SH-SY5Y (cell line): ENCODE measurements around the gene TTC38.

Experiments
- GATA2 ChIP-seq: IDR thresholded peaks from 2 replicates; pipeline ENCODE4 v1.6.1; 2011; ENCODE audit warnings: mild to moderate bottlenecking, low read depth, low read length
- GATA3 ChIP-seq: IDR thresholded peaks from 2 replicates; pipeline ENCODE4 v1.6.1; 2011; ENCODE audit warnings: low read depth, mild to moderate bottlenecking, low read length, moderate library complexity

The TTC38 gene

DNA sequence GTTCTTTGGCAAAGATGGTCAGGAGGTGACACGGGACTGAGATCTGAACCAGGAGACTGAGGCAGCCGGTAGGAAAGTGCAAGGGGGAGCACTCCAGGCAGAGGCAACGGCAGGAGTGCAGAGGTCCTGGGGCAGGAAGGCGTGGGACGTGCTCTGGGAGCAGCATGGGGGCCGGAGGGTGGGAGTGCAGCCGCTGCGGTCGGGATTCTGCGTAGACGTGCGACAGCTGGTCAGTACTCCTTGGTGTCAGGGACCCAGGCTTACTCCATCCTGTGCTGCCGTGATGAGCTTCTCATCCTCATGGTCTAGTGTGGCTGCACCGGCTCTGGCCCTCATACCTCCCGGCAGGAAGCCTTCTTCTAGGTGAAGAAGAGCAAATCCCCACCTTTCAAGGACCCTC, 50.8 kb downstream of the TTC38 start:
- TF ChIP-seq GATA3 (no peak), GATA2 (no peak)

- no peak for TF ChIP-seq GATA3
- no peak for TF ChIP-seq GATA2
These were observed 51.5 kb downstream of the TTC38 start for GRCh38 chr22:46319319-46319718.

- TF ChIP-seq GATA3 (no peak), GATA2 (no peak)
These were observed 52.4 kb downstream of the TTC38 start for GRCh38 chr22:46320166-46320710.

DNA sequence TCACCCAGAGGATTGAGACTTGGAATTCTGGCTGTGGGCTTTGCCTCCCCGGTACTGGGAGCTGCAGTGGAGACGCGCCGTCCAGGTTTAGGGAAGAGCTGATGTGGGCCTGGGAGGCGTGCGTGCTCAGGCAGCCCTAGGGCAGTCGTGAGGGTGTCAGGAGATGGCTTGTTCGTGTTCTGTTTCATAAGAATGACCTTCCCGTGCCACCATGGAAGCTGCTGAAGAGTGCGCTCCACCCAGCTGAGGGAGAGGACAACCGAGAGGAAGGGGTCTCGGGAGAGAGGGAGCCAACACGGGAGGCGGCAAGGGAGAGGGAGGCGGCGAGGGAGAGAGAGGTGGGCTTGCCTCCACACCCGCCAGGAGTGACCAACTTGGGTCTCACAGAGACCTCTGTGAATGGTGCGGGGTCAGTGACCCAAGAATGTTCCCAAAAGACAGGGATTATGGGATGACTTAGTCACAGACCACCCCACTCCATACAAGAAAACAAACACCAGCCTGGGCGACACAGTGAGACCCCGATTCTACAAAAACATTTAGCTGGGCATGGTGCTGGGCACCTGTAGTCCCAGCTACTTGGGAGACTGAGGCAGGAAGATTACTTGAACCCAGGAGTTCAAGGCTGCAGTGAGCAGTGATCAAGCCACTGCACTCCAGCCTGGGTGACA, 53.0 kb downstream of the TTC38 start:
- TF ChIP-seq GATA3: no peak
- no peak for TF ChIP-seq GATA2

GRCh38 chr22:46322711-46323110, 54.9 kb downstream of the TTC38 start:
- no peak for TF ChIP-seq GATA2
- TF ChIP-seq GATA3: no peak

DNA sequence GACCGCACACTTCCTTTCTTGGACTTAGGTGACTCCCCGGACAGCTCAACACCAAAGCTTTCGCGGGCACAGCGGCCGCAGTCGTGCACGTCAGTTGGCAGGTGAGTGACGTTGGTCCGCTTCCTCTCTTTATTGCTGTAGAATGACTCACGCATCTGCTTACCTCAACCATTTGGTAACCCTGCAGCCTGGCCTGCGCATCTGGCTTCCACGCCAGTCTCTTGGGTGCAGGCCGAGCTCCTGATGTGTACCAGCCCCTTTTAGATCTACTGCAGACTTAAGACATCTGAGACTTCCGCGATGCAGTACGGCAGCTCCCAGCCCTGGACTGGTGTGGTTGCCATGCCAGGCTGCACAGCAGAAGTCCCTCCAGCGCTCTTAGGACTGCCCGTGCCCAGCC, 55.4 kb downstream of the TTC38 start:
- TF ChIP-seq GATA3 (no peak), GATA2 (no peak)

- TF ChIP-seq GATA3 (no peak), GATA2 (no peak)
These were observed 58.4 kb downstream of the TTC38 start for GRCh38 chr22:46326066-46326680.

DNA sequence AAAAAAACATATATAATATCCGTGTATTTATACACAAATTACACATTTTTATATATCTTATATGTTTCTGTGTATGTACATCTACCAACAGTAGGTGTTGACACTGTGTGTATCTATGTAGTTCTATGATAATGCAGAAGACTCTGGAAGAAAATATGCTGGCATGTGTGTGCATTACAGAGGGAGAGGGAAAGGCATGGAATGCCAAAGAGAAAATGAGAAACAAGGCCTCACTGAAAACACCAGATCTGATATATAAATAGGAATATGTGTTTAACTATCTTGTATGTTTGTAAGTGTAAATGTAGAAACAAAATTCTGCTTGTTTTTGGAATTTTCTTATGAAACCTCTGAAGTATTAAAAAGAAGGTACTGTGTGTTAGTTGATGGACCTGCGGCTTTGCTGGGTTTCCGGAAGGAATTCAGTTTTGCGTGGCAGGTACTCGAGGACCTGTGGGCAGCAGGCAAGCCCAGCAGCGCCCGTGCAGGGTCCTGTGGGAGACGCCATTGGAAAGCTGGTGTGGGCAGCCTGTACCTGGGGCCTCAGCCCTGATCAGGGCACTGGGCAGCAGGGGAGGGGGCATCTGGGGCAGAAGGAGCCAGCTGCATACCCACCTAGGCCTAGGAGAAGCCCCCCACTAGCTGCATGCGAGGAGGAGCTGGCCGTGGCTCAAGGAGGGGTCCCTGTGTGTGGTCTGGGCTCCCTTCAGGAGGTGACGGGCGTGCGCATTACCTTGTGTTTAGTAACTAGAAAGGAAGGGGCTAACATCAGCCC, 60.1 kb downstream of the TTC38 start:
- TF ChIP-seq GATA3: no peak
- no peak for TF ChIP-seq GATA2

DNA sequence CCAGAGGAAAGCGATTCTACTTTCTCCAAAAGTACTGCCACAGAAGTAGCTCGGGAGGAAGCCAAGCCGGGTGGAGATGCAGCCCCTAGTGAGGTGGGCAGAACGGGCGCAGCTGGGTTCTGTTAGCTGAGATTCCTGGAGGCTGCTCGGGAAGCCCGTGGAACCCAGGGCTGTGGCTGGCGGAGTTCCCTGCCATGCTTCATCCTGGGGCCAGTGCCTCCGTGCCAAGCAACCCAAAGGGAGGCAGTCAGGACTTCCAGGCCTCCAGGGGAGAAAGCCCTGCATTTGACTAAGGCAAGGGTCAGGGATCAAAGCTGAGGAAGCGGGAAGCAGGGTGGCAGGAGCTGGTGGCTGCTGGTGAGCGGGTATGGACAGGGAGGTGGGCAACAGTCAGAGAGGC, 61.0 kb downstream of the TTC38 start:
- TF ChIP-seq GATA2 (no peak), GATA3 (no peak)

- TF ChIP-seq GATA2 (no peak), GATA3 (no peak)
These were observed 61.8 kb downstream of the TTC38 start for GRCh38 chr22:46329616-46330015.

DNA sequence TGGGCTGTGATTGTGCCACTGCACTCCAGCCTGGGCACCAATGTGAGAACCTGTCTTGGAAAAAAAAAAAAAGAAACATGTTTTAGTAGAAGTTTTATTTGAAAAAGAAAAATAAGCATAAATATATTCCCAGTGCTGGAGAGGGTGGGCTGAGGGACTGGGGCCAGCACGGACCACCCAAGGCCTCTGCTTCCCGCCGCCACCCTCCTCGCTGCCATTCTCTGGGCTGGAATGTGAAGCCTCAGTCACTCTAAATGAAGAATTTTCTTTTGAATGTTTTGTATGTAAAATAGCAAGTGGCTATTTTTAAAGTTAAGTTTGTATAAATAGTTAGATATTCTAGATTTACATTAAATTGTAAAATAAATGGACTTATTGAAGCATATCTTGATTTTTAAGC, 62.6 kb downstream of the TTC38 start:
- no peak for TF ChIP-seq GATA2
- TF ChIP-seq GATA3: no peak

- TF ChIP-seq GATA3 (no peak), GATA2 (no peak)
These were observed 63.7 kb downstream of the TTC38 start for GRCh38 chr22:46331496-46331895.

DNA sequence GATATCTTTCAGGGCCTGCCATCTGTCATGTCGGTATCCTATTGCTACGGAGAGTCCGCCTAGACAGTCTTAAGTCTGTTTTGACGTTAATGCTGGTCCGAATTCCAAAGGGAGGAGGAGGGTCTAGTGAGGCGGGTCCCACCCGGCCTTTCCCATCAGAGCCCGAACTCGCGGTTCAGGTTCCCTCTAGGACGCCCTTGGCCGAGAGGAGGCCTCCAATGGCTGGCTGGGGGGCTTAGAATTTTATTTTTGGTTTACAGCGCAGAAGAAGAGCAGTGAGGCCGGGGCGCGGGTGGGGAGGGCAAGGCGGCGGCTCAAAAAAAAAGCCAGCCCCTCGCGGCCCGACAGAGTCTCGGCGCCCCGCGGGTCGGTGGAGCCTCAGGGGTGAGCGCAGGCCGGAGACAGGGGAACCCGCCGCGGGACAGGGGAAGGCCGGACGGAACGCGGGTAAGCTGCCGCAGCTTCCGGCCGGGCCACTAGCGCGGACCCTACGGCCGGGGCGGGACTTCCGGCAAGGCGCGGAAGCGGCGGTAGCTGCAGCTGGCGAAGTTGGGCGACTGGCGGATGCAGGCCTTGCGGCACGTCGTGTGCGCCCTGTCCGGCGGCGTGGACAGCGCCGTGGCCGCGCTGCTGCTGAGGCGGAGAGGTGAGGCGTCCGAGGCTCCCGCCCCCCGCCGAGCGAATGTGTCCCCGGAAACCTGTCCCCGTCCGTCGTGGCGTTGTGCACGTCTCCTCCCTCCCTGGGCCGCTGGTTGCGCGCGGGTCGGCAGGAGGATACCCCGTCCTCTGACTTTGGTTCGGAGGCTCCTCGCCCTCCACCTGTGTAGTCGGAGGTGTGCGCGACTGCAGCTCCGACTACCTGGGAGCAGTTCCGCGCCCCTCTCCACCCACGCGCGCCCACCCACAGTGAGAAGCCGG, 67.7 kb downstream of the TTC38 start, which contains the start of gene TRMU:
Gene TRMU (plus strand): TSS at position 514 of the 918 bp plus-strand sequence. CDS start 51 bp downstream, at position 565.
- TF ChIP-seq GATA2 (no peak), GATA3 (no peak)
